Endothelial cell (in vitro differentiated cells): ENCODE data around the gene PROCR. TPM values are rescaled to one million over a fixed set of nuclear protein-coding genes. Genes with fewer than 3 reads are reported as not detected.
A peak's percentile ranks its signal among the peaks of the same experiment; 100 is the strongest.
"Not testable (repeated sequence)": the region's sequence is repeated elsewhere in the genome, so short reads cannot be mapped to it uniquely, and the experiment has no call there.

Source experiments
- DNase-seq: peaks from one replicate; pipeline ENCODE4 v3.0.0; 2021; ENCODE audit warnings: low spot score
- H3K27ac Mint-ChIP-seq: one replicate; pipeline ENCODE4 v1.8.0; 2021; ENCODE audit warnings: mixed read lengths, inconsistent platforms; ENCODE audit not compliant: unreplicated experiment
- H3K27me3 Mint-ChIP-seq: one replicate; pipeline ENCODE4 v1.8.0; 2021; ENCODE audit warnings: mild to moderate bottlenecking, moderate library complexity, mixed read lengths, inconsistent platforms; ENCODE audit not compliant: unreplicated experiment
- H3K36me3 Mint-ChIP-seq: one replicate; pipeline ENCODE4 v1.8.0; 2021; ENCODE audit warnings: mild to moderate bottlenecking, low read depth, mixed read lengths, inconsistent platforms; ENCODE audit not compliant: unreplicated experiment
- H3K4me1 Mint-ChIP-seq: one replicate; pipeline ENCODE4 v1.8.0; 2021; ENCODE audit warnings: mild to moderate bottlenecking, mixed read lengths, inconsistent platforms; ENCODE audit not compliant: unreplicated experiment
- H3K4me3 Mint-ChIP-seq: one replicate; pipeline ENCODE4 v1.8.0; 2021; ENCODE audit warnings: mild to moderate bottlenecking, mixed read lengths, inconsistent platforms; ENCODE audit not compliant: unreplicated experiment
- H3K9me3 Mint-ChIP-seq: one replicate; pipeline ENCODE4 v1.8.0; 2021; ENCODE audit warnings: mixed read lengths, inconsistent platforms; ENCODE audit not compliant: unreplicated experiment
- total RNA-seq: library from RNA; stranded (reverse); fragmentation: NEBNext Ultra II Directional; extraction: Animal tissue kit (Norgen Biotek cat#: 25700); gene quantifications from one replicate; pipeline ENCODE4 v1.2.1, GENCODE V29; 2021; ENCODE audit not compliant: unreplicated experiment
- TF ChIP-seq, protein P1 (sequence below): fragments of 200-600 bp; sonication (generic); IDR thresholded peaks from one replicate; pipeline ENCODE4 v1.5.0; 2021; ENCODE audit warnings: antibody characterized with exemption; ENCODE audit not compliant: unreplicated experiment

The PROCR gene
- total RNA-seq, 1 donor from 2014 or later, result 254 TPM

GRCh38 chr20:35190556-35190955 is 18.7 kb downstream of the PROCR start:
- H3K36me3 Mint-ChIP-seq, result peaks cover 19% of the 10 kb centered on the region
- TF ChIP-seq, protein P1, sequence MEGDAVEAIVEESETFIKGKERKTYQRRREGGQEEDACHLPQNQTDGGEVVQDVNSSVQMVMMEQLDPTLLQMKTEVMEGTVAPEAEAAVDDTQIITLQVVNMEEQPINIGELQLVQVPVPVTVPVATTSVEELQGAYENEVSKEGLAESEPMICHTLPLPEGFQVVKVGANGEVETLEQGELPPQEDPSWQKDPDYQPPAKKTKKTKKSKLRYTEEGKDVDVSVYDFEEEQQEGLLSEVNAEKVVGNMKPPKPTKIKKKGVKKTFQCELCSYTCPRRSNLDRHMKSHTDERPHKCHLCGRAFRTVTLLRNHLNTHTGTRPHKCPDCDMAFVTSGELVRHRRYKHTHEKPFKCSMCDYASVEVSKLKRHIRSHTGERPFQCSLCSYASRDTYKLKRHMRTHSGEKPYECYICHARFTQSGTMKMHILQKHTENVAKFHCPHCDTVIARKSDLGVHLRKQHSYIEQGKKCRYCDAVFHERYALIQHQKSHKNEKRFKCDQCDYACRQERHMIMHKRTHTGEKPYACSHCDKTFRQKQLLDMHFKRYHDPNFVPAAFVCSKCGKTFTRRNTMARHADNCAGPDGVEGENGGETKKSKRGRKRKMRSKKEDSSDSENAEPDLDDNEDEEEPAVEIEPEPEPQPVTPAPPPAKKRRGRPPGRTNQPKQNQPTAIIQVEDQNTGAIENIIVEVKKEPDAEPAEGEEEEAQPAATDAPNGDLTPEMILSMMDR, result no peak
- no peak for DNase-seq
- H3K27me3 Mint-ChIP-seq, result peaks cover 2% of the 10 kb centered on the region
- H3K27ac Mint-ChIP-seq, result no peak overlapping the region
- no peak overlapping the region for H3K4me3 Mint-ChIP-seq
- peaks cover 5% of the 10 kb centered on the region for H3K9me3 Mint-ChIP-seq
- H3K4me1 Mint-ChIP-seq, result peaks cover 32% of the 10 kb centered on the region

GRCh38 chr20:35191419-35192117 is 19.7 kb downstream of the PROCR start:
- H3K27me3 Mint-ChIP-seq, result peaks cover 2% of the 10 kb centered on the region

GRCh38 chr20:35192118-35192872 is 20.4 kb downstream of the PROCR start:
- H3K4me1 Mint-ChIP-seq, result peaks cover 32% of the 10 kb centered on the region
- no peak for DNase-seq
- TF ChIP-seq, protein P1, result no peak
- H3K4me3 Mint-ChIP-seq, result no peak overlapping the region
- peaks cover 23% of the 10 kb centered on the region for H3K36me3 Mint-ChIP-seq
- H3K27ac Mint-ChIP-seq, result peak overlapping the region; percentile 77
- H3K9me3 Mint-ChIP-seq, result peaks cover 14% of the 10 kb centered on the region
- peaks cover 2% of the 10 kb centered on the region for H3K27me3 Mint-ChIP-seq

More at GRCh38 chr20:35191419-35192117, 19.7 kb downstream of the PROCR start:
- no peak for DNase-seq
- Mint-ChIP-seq H3K36me3 (peaks cover 18% of the 10 kb centered on the region), H3K4me3 (no peak overlapping the region), H3K4me1 (peaks cover 32% of the 10 kb centered on the region), H3K27ac (peak overlapping the region; percentile 77), H3K9me3 (peaks cover 10% of the 10 kb centered on the region)
- TF ChIP-seq, protein P1, result no peak

GRCh38 chr20:35193031-35193791 is 21.3 kb downstream of the PROCR start:
- H3K4me3 Mint-ChIP-seq, H3K27me3 Mint-ChIP-seq, DNase-seq, H3K27ac Mint-ChIP-seq: not testable (repeated sequence)
- H3K9me3 Mint-ChIP-seq, result peaks cover 15% of the 10 kb centered on the region
- H3K4me1 Mint-ChIP-seq, result peaks cover 32% of the 10 kb centered on the region
- peaks cover 19% of the 10 kb centered on the region for H3K36me3 Mint-ChIP-seq

DNA sequence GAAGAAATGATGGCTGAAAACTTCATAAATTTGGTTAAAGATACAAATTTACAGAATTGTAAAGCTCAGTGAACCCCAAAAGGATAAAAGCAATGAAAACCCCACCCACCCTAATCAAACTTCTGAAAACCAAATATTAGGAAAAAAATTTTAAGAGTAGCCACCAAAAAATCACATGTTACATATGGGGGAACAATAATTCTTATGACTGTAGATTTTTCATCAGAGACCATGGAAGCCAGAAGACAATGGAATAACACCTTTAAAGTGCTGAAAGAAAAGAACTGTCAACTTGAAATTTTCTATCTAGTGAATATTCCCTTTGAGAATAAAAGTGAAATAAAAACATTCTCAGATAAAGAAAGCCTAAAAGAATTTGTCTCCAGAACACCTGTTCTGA is 24.4 kb downstream of the PROCR start:
- Mint-ChIP-seq H3K27me3 (peaks cover 2% of the 10 kb centered on the region), H3K27ac (no peak overlapping the region), H3K9me3 (peaks cover 25% of the 10 kb centered on the region), H3K4me1 (peaks cover 16% of the 10 kb centered on the region), H3K4me3 (no peak overlapping the region), H3K36me3 (peaks cover 30% of the 10 kb centered on the region)
- TF ChIP-seq, protein P1, result no peak
- DNase-seq, result no peak
